GM12878 (cell line): Measurements from ENCODE around the gene CREB3L1. TPM values are rescaled to one million over a fixed set of nuclear protein-coding genes. Genes with fewer than 3 reads are reported as not detected.

ENCODE experiments used
- ATAC-seq: fragments of 200-7000 bp; cut with Tn5 transposase; 3 replicates; pipeline ENCODE4 v1.9.1; 2020; ENCODE audit warnings: mild to moderate bottlenecking, moderate library complexity
- BruUV-seq: library from RNA; stranded (reverse); fragments of 400-500 nt; replicated peaks from 2 replicates; lab custom pipeline; 2021; lab: Mats Ljungman, UMichigan
- CTCF ChIA-PET: fragments of 300-600 bp; sonication (Branson Sonifier 250); formaldehyde crosslinking; extraction: SDS; loops from one replicate; lab custom pipeline; 2021; ENCODE audit warnings: inconsistent platforms; lab: Yijun Ruan, JAX
- POLR2A ChIA-PET: fragments of 350-600 bp; formaldehyde crosslinking; extraction: SDS; loops from one replicate; lab custom pipeline; 2021; ENCODE audit warnings: inconsistent platforms; lab: Charles Lee
- RAD21 ChIA-PET: fragments of 300-600 bp; sonication (Branson Sonifier 250); formaldehyde crosslinking; loops from one replicate; lab custom pipeline; 2023; ENCODE audit warnings: antibody characterized with exemption; ENCODE audit not compliant: unreplicated experiment; lab: Charles Lee
- SMC1A ChIA-PET: fragments of 300-600 bp; sonication (Branson Sonifier 250); formaldehyde crosslinking; loops from one replicate; lab custom pipeline; 2023; ENCODE audit not compliant: unreplicated experiment, uncharacterized antibody; lab: Charles Lee
- DNase-seq: peaks from one replicate; pipeline ENCODE4 v3.0.0-alpha.2; 2011; ENCODE audit warnings: low read depth, low spot score
- FAIRE-seq: peaks from 3 replicates; lab custom pipeline; 2011; peaks lifted over from hg19 to GRCh38; lab: Jason Lieb, UNC
- H2AFZ ChIP-seq: 2 replicates; pipeline ENCODE4 v1.6.0; 2011; ENCODE audit warnings: low read depth, low read length, control low read depth; ENCODE audit not compliant: control insufficient read depth
- H3K27ac ChIP-seq: 2 replicates; pipeline ENCODE4 v1.5.1; 2011; ENCODE audit warnings: control low read depth; ENCODE audit not compliant: control insufficient read depth, insufficient read depth
- H3K27me3 ChIP-seq, 2 experiments: replicated peaks in 1 of 2; 2 replicates each; pipeline versions ENCODE4 v1.6.0 to v1.6.1; 2011; ENCODE audit warnings: low read length in 1 of 2; ENCODE audit not compliant: control insufficient read depth in 2 of 2, insufficient read depth in 2 of 2
- H3K36me3 ChIP-seq, 2 experiments: 2 replicates each; pipeline ENCODE4 v1.5.1; 2011; ENCODE audit warnings: low read length in 1 of 2; ENCODE audit not compliant: control insufficient read depth in 2 of 2, insufficient read depth in 2 of 2
- H3K4me1 ChIP-seq: 2 replicates; pipeline ENCODE4 v1.6.1; 2011; ENCODE audit warnings: mild to moderate bottlenecking, low read length, moderate library complexity, mixed read lengths; ENCODE audit not compliant: control insufficient read depth, insufficient read depth
- H3K4me2 ChIP-seq: 2 replicates; pipeline ENCODE4 v1.6.0; 2011; ENCODE audit warnings: control low read depth; ENCODE audit not compliant: control insufficient read depth, insufficient read depth
- H3K4me3 ChIP-seq: fragments of 200-600 bp; sonication (generic); 2 replicates; pipeline ENCODE4 v1.5.1; 2016
- H3K79me2 ChIP-seq: 2 replicates; pipeline ENCODE4 v1.6.0; 2011; ENCODE audit warnings: low read length; ENCODE audit not compliant: control insufficient read depth, insufficient read depth
- H3K9ac ChIP-seq: 2 replicates; pipeline ENCODE4 v1.8.0; 2011; ENCODE audit warnings: low read length, control low read depth, mixed read lengths; ENCODE audit not compliant: control insufficient read depth, insufficient read depth
- H3K9me3 ChIP-seq: replicated peaks from 3 replicates; pipeline ENCODE4 v1.5.1; 2011; ENCODE audit warnings: mild to moderate bottlenecking, low read length; ENCODE audit not compliant: control insufficient read depth, insufficient read depth
- H4K20me1 ChIP-seq: 2 replicates; pipeline ENCODE4 v1.6.0; 2011; ENCODE audit not compliant: control insufficient read depth, insufficient read depth
- CREM ChIP-seq: IDR thresholded peaks from 2 replicates; pipeline ENCODE4 v1.6.1; 2014; ENCODE audit warnings: antibody characterized with exemption, low read depth
- LARP7 ChIP-seq: fragments of 450-650 bp; IDR thresholded peaks from 2 replicates; pipeline ENCODE4 v1.6.1; 2017; ENCODE audit warnings: mild to moderate bottlenecking
- PAX5 ChIP-seq: IDR thresholded peaks from 2 replicates; pipeline ENCODE4 v1.6.1; 2011; ENCODE audit warnings: low read depth, low read length, borderline replicate concordance
- POLR2A ChIP-seq: IDR thresholded peaks from 2 replicates; pipeline ENCODE4 v1.6.1; 2011; ENCODE audit warnings: low read depth, mild to moderate bottlenecking, low read length
- POU2F2 ChIP-seq: IDR thresholded peaks from 3 replicates; pipeline ENCODE4 v1.6.1; 2011; ENCODE audit warnings: low read depth, mild to moderate bottlenecking, low read length, borderline replicate concordance
- STAT3 ChIP-seq: IDR thresholded peaks from 2 replicates; pipeline ENCODE4 v1.6.1; 2011; ENCODE audit warnings: low read depth, low read length, improper control_type of control experiment
- TCF3 ChIP-seq: IDR thresholded peaks from 2 replicates; pipeline ENCODE4 v1.6.1; 2012; ENCODE audit warnings: low read depth, mild to moderate bottlenecking, low read length, borderline replicate concordance; ENCODE audit not compliant: insufficient read depth
- WGBS: methylation state at CpG from one replicate; pipeline ENCODE4 v1.1.6; 2016; ENCODE audit warnings: low lambda C conversion rate; ENCODE audit not compliant: insufficient replicate concordance, insufficient coverage; ENCODE audit errors: missing lambda C conversion rate; 5-methylcytosine and 5-hydroxymethylcytosine counted together
- in situ Hi-C: fragments of 300-500 bp; cut with MboI; formaldehyde crosslinking; loops from 9 replicates; pipeline ENCODE4 v1.14.3; 2018; ENCODE audit warnings: mixed read lengths
- intact Hi-C: fragments of 100-400 bp; cut with micrococcal nuclease; formaldehyde crosslinking; loops from one replicate; pipeline ENCODE4 v1.14.2; 2022; ENCODE audit not compliant: unreplicated experiment
- polyA plus RNA-seq, 11 experiments: library from polyadenylated mRNA; depleted of rRNA in 4 of 11; unstranded in 6 of 11; stranded (reverse) in 5 of 11; fragments of >200 nt; fragmentation: Nextera tagmentation in 4 of 11; fragmentation: Illumina TruSeq in 1 of 11; extraction: Ambion mirVana in 4 of 11; extraction: Trizol in 1 of 11; gene quantifications; 1 replicate in 1 of 11; 2 replicates in 10 of 11; pipeline versions ENCODE4 v1.2.1 to v1.2.3, GENCODE V29; 2011 to 2016; ENCODE audit warnings: inconsistent platforms in 2 of 11, missing spikeins in 2 of 11, low read depth in 1 of 11
- total RNA-seq, 4 experiments: library from RNA; depleted of rRNA in 3 of 4; stranded (reverse); fragments of >200 nt in 3 of 4; fragmentation: Illumina TruSeq in 1 of 4; extraction: Trizol in 1 of 4; gene quantifications; 2 replicates each; pipeline versions ENCODE4 v1.2.1 to v1.2.3, GENCODE V29; 2013 to 2021
- TF ChIP-seq, protein P1 (sequence below): IDR thresholded peaks from 2 replicates; pipeline ENCODE4 v1.6.1; 2012; ENCODE audit warnings: low read depth, low read length, improper control_type of control experiment

CREB3L1 gene
- total and polyA plus RNA-seq, 10 of the 15 experiments (the other 5 are each of a cell fraction or from before 2014, with no cell fraction given): 0.03 to 1.4 (median 0.22) TPM

DNA sequence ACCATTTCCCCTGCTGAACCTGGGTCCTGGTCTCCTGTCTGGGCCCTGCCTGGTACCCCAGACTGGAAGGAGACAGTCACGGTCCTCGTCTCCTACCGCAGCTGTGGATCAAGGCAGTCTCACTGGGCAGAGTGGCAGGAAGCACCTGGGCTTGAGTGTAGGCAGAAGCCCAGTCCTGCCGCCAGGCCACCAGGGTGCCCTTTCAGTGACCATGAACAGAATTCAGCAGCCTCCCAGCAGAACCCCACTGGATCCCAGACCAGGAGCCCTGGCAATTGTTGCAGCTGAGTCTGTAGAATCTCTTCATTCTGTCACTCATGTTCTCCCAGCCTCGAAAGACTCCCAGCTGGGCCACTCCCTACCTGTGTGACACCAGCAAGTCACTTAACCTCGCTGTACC lies 25.5 kb upstream of the CREB3L1 start:
- no peak overlapping the region for H3K9ac ChIP-seq
- no peak for DNase-seq
- H3K9me3 ChIP-seq: no peaks in the 10 kb centered on the region
- no peak overlapping the region for H3K27ac ChIP-seq
- TF ChIP-seq, protein P1, sequence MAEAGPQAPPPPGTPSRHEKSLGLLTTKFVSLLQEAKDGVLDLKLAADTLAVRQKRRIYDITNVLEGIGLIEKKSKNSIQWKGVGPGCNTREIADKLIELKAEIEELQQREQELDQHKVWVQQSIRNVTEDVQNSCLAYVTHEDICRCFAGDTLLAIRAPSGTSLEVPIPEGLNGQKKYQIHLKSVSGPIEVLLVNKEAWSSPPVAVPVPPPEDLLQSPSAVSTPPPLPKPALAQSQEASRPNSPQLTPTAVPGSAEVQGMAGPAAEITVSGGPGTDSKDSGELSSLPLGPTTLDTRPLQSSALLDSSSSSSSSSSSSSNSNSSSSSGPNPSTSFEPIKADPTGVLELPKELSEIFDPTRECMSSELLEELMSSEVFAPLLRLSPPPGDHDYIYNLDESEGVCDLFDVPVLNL: no peak
- TF ChIP-seq PAX5 (no peak), TCF3 (no peak), STAT3 (no peak), POLR2A (no peak), LARP7 (no peak), POU2F2 (no peak), CREM (no peak)
- 26% methylated on average over 6 of the region's 6 CpGs for WGBS
- ChIA-PET SMC1A (interaction anchor here (5.5 kb wide), 1 partner anchor 57 kb away, joined by 73 read pairs; no protein-coding TSS in a partner anchor), POLR2A (no interaction called here), CTCF (interaction anchor here (0.9 to 17.5 kb wide), 2 partner anchors 9 to 61 kb away, joined by 3 to 626 read pairs; no protein-coding TSS in a partner anchor), RAD21 (interaction anchor here (0.9 to 16.5 kb wide), 2 partner anchors 9 to 61 kb away, joined by 3 to 316 read pairs; no protein-coding TSS in a partner anchor)
- no TSS peak for BruUV-seq
- H3K4me1 ChIP-seq: peaks cover 15% of the 10 kb centered on the region
- intact Hi-C loops (no loop called here), in situ Hi-C loops (no loop called here)
- no peak overlapping the region for H3K4me3 ChIP-seq
- H2AFZ ChIP-seq: no peak overlapping the region
- H3K27me3 ChIP-seq: no peaks in the 10 kb centered on the region
- H3K36me3 ChIP-seq: no peaks in the 10 kb centered on the region
- no peaks in the 10 kb centered on the region for H4K20me1 ChIP-seq
- ATAC-seq: no peak
- H3K4me2 ChIP-seq: no peak overlapping the region
- no peak for FAIRE-seq
- no peaks in the 10 kb centered on the region for H3K79me2 ChIP-seq
